Esophagus muscularis mucosa (tissue), 4 donors: ENCODE measurements around the gene CYP24A1. TPM values are rescaled to one million over a fixed set of nuclear protein-coding genes. Genes with fewer than 3 reads are reported as not detected.
A peak's percentile ranks its signal among the peaks of the same experiment; 100 is the strongest.

Experiments
- DNase-seq: peaks from one replicate; pipeline ENCODE4 v3.0.0-alpha.2; 2017; ENCODE audit errors: extremely low spot score
- H3K27ac ChIP-seq, 4 donors: fragments of 200-600 bp; sonication (generic); replicated peaks in 1 of 4; 1 replicate in 3 of 4; 2 replicates in 1 of 4; pipeline ENCODE4 v1.5.1; 2016 to 2019; ENCODE audit warnings: mild to moderate bottlenecking in 1 of 4
- H3K27me3 ChIP-seq, 4 donors: fragments of 200-600 bp; sonication (generic); one replicate each; pipeline versions ENCODE4 v1.5.1 to v1.6.0; 2016 to 2019
- H3K36me3 ChIP-seq, 4 donors: fragments of 200-600 bp; sonication (generic); one replicate each; pipeline ENCODE4 v1.5.1; 2016 to 2019
- H3K4me1 ChIP-seq, 4 donors: fragments of 200-600 bp; sonication (generic); one replicate each; pipeline ENCODE4 v1.5.1; 2016 to 2019
- H3K4me3 ChIP-seq, 4 donors: fragments of 200-600 bp; sonication (generic); 1 replicate in 2 of 4; 2 replicates in 2 of 4; pipeline ENCODE4 v1.5.1; 2016 to 2019; ENCODE audit warnings: mild to moderate bottlenecking in 4 of 4, moderate library complexity in 1 of 4
- H3K9me3 ChIP-seq, 4 donors: fragments of 200-600 bp; sonication (generic); 1 replicate in 3 of 4; 2 replicates in 1 of 4; pipeline ENCODE4 v1.5.1; 2016 to 2019
- CTCF ChIP-seq, 3 experiments: fragments of 200-600 bp in 2 of 3; fragments of 450-650 bp in 1 of 3; sonication (generic) in 2 of 3; IDR thresholded peaks; one replicate each; pipeline ENCODE4 v1.5.1; 2017 to 2019; ENCODE audit warnings: antibody characterized with exemption in 3 of 3, mild to moderate bottlenecking in 2 of 3, moderate library complexity in 1 of 3
- EP300 ChIP-seq: sonication (generic); formaldehyde crosslinking; IDR thresholded peaks from one replicate; pipeline ENCODE4 v1.6.1; 2017; ENCODE audit warnings: antibody characterized with exemption
- POLR2A ChIP-seq: fragments of 450-650 bp; IDR thresholded peaks from one replicate; pipeline ENCODE4 v1.6.1; 2017; ENCODE audit warnings: antibody characterized with exemption, moderate library complexity, mild to moderate bottlenecking, low read depth
- POLR2AphosphoS5 ChIP-seq, 2 donors: sonication (generic); formaldehyde crosslinking; IDR thresholded peaks; one replicate each; pipeline ENCODE4 v1.6.1; 2017; ENCODE audit warnings: antibody characterized with exemption in 2 of 2
- WGBS: methylation state at CpG from one replicate; pipeline ENCODE4 v1.1.5; 2018; 5-methylcytosine and 5-hydroxymethylcytosine counted together
- intact Hi-C: fragments of 100-400 bp; cut with DNase I; formaldehyde crosslinking; loops from one replicate; pipeline ENCODE4 v1.15.1; 2023
- total RNA-seq, 4 donors: library from RNA; depleted of rRNA; stranded (reverse); fragments of >200 nt; gene quantifications; one replicate each; pipeline versions ENCODE4 v1.1.0 to v1.2.1, GENCODE V29; 2016

CYP24A1 gene
- total RNA-seq, 4 donors from 2014 or later = not detected

- DNase-seq = no peak
- 89% methylated on average over 9 of the region's 9 CpGs for WGBS
- TF ChIP-seq CTCF (IDR thresholded peaks at IDR 0.05) (no peak), EP300 (no peak), POLR2A (no peak), POLR2AphosphoS5 (IDR thresholded peaks at IDR 0.05) (no peak)
- no peak overlapping the region for H3K27ac ChIP-seq
- H3K9me3 ChIP-seq = no peaks in the 10 kb centered on the region
- peaks cover 0 to 54% (median 3%) of the 10 kb centered on the region in 4 donors for H3K27me3 ChIP-seq
- intact Hi-C loops = no loop called here
- H3K36me3 ChIP-seq = no peaks in the 10 kb centered on the region
- no peak overlapping the region for H3K4me3 ChIP-seq
- no peaks in the 10 kb centered on the region for H3K4me1 ChIP-seq
Measured at GRCh38 chr20:54165014-54165413, 8.8 kb downstream of the CYP24A1 start.

GRCh38 chr20:54163402-54163801 is 10.4 kb downstream of the CYP24A1 start:
- H3K27me3 ChIP-seq = peaks cover 0 to 40% (median 2%) of the 10 kb centered on the region in 4 donors
- intact Hi-C loops = no loop called here

GRCh38 chr20:54162378-54163009 is 11.3 kb downstream of the CYP24A1 start:
- WGBS = 57% methylated on average over 16 of the region's 16 CpGs
- DNase-seq = peak; percentile 87
- intact Hi-C loops = no loop called here
- Histone ChIP-seq H3K27me3 (peaks cover 0 to 33% (median 0%) of the 10 kb centered on the region in 4 donors), H3K36me3 (no peaks in the 10 kb centered on the region), H3K27ac (no peak overlapping the region), H3K4me3 (no peak overlapping the region), H3K4me1 (no peaks in the 10 kb centered on the region), H3K9me3 (no peaks in the 10 kb centered on the region)
- no peak for TF ChIP-seq POLR2AphosphoS5 (IDR thresholded peaks at IDR 0.05)
- TF ChIP-seq CTCF (IDR thresholded peaks at IDR 0.05) = no peak
- TF ChIP-seq POLR2A = no peak
- TF ChIP-seq EP300 = no peak

More at GRCh38 chr20:54163402-54163801, 10.4 kb downstream of the CYP24A1 start:
- Histone ChIP-seq H3K27ac (no peak overlapping the region), H3K4me1 (no peaks in the 10 kb centered on the region), H3K9me3 (no peaks in the 10 kb centered on the region), H3K4me3 (no peak overlapping the region), H3K36me3 (no peaks in the 10 kb centered on the region)
- no peak for DNase-seq
- 90% methylated on average over 5 of the region's 5 CpGs for WGBS
- no peak for TF ChIP-seq CTCF (IDR thresholded peaks at IDR 0.05)
- no peak for TF ChIP-seq EP300
- TF ChIP-seq POLR2A = no peak
- TF ChIP-seq POLR2AphosphoS5 (IDR thresholded peaks at IDR 0.05) = no peak

GRCh38 chr20:54161821-54162149 is 12.0 kb downstream of the CYP24A1 start:
- no peaks in the 10 kb centered on the region for H3K4me1 ChIP-seq
- H3K9me3 ChIP-seq = no peaks in the 10 kb centered on the region
- no peak for DNase-seq
- no peaks in the 10 kb centered on the region for H3K36me3 ChIP-seq
- TF ChIP-seq EP300 = no peak
- no peak overlapping the region for H3K27ac ChIP-seq
- H3K27me3 ChIP-seq = peaks cover 0 to 33% (median 0%) of the 10 kb centered on the region in 4 donors
- WGBS = 93% methylated on average over 4 of the region's 4 CpGs
- H3K4me3 ChIP-seq = no peak overlapping the region
- intact Hi-C loops = no loop called here

- Histone ChIP-seq H3K36me3 (no peaks in the 10 kb centered on the region), H3K4me3 (no peak overlapping the region), H3K4me1 (no peaks in the 10 kb centered on the region), H3K27me3 (peaks cover 0 to 29% (median 0%) of the 10 kb centered on the region in 4 donors), H3K9me3 (no peaks in the 10 kb centered on the region), H3K27ac (no peak overlapping the region)
- TF ChIP-seq POLR2AphosphoS5 (IDR thresholded peaks at IDR 0.05) = no peak
- no peak for TF ChIP-seq POLR2A
- no peak for TF ChIP-seq CTCF (IDR thresholded peaks at IDR 0.05)
- no peak for TF ChIP-seq EP300
- no peak for DNase-seq
- intact Hi-C loops = no loop called here
- 89% methylated on average over 9 of the region's 9 CpGs for WGBS
Measured at GRCh38 chr20:54161008-54161820, 12.6 kb downstream of the CYP24A1 start.
